Fibroblast of lung (primary cell): ENCODE data around the gene TNNI3K.

Experiments
- EZH2 ChIP-seq: IDR thresholded peaks from 2 replicates; pipeline ENCODE4 v1.5.1; 2012; ENCODE audit warnings: low read length, control low read depth, mild to moderate bottlenecking; ENCODE audit errors: missing control alignments
- TF ChIP-seq, protein P1 (sequence below), 2 donors: IDR thresholded peaks in 1 of 2; conservative IDR thresholded peaks in 1 of 2; 1 replicate in 1 of 2; 2 replicates in 1 of 2; pipeline ENCODE4 v1.5.1; 2011 to 2012; ENCODE audit warnings: low read length in 2 of 2, control low read depth in 1 of 2, inconsistent platforms in 1 of 2, low read depth in 1 of 2, mild to moderate bottlenecking in 1 of 2

DNA sequence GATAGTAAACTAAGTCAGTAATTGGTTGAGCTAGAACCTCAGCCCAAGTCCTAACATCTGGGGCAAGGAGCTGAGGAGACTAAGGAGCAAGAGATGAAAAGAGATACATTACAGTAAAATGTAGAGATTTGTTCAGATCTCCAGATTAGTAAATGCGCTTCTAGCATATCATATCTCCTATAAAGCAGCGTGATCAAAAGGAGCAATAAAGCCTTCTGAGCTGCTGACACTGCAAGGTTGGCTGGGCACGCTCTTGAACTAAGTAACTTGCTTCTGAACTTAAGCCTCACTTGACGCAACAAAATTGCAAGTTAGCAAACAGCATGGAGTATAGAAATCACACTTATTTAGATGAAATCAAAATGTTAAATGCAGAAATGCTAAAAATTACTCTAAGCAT, 196.3 kb downstream of the TNNI3K start:
- TF ChIP-seq, protein P1, sequence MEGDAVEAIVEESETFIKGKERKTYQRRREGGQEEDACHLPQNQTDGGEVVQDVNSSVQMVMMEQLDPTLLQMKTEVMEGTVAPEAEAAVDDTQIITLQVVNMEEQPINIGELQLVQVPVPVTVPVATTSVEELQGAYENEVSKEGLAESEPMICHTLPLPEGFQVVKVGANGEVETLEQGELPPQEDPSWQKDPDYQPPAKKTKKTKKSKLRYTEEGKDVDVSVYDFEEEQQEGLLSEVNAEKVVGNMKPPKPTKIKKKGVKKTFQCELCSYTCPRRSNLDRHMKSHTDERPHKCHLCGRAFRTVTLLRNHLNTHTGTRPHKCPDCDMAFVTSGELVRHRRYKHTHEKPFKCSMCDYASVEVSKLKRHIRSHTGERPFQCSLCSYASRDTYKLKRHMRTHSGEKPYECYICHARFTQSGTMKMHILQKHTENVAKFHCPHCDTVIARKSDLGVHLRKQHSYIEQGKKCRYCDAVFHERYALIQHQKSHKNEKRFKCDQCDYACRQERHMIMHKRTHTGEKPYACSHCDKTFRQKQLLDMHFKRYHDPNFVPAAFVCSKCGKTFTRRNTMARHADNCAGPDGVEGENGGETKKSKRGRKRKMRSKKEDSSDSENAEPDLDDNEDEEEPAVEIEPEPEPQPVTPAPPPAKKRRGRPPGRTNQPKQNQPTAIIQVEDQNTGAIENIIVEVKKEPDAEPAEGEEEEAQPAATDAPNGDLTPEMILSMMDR (conservative IDR thresholded peaks at IDR 0.05 in 1 of 2, IDR thresholded peaks at IDR 0.05 in 1 of 2; ENCODE audit: low read depth in 1 of 2, low read length in 2 of 2), result no peak
- TF ChIP-seq EZH2, result no peak
